ENCODE results near the gene ACADVL. TPM values are rescaled to one million over a fixed set of nuclear protein-coding genes. Genes with fewer than 3 reads are reported as not detected.

Gene ACADVL
- total and polyA plus RNA-seq, 2 of the 4 experiments (the other 2 are of a cell fraction) = 139 to 752 TPM

DNA sequence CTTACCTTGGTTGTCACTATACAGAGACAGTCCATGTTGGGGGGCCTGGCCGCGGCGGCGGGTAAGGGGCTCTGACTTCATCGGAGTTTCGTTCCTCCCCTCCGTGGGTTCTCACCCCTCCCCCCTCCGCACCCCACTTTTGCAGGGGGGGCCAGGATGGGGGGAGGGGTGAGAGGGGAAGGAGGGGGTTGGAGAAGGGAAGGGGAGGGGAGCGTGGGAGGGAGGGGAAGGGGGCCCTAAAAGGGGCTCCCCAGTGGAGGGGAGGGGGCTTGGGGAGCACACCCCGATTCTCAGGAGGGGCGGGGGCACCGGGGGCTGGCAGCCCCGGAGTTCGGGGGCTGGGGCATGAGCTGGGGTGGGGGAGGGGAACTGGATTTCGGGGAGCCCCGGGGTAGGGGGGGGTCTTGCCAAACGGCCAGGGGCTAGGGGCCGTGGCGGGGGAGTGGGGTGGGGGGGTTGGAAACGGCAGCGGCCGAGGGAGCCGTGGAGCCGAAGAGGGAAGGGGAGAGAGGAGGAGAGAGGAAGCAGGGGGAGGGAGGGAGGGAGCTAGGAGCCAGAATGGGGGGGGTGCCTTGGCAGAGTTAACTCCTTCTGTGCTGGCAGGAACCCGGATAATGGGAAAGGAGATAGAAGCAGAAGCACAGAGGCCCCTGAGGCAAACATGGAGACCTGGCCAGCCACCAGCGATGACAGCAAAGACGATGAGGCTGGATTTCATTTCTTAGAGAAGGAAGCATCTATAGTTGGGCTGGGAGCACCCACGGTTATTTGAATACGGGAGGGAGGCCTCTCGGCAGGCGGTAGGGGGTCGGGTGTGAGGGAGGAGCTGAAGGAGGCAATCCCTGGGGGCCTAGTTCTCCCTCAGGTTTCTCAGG is 2.4 kb upstream of the ACADVL start:
- Histone ChIP-seq H3K4ac (ENCODE audit: low read depth, low read length) (peak overlapping the region; percentile 93), H3K9me1 (ENCODE audit: insufficient read depth, low read length) (peaks cover 28% of the 10 kb centered on the region), H3K18ac (ENCODE audit: low read depth, low read length) (peak overlapping the region; percentile 76), H3K9me3 (ENCODE audit: control insufficient read depth, insufficient read depth, low read length) (no peaks in the 10 kb centered on the region), H2BK20ac (ENCODE audit: low read depth, low read length) (peak overlapping the region; percentile 56; the same call in 1 of the 2 replicates), H3K23ac (ENCODE audit: low read depth, low read length) (0 out of 2 replicates have a peak overlapping the region, but pooled peaks have one; percentile 73), H2AK9ac (replicated peaks; ENCODE audit: low read depth, low read length, poor library complexity) (peak overlapping the region; percentile 97), H2BK5ac (ENCODE audit: low read depth, low read length, poor library complexity, severe bottlenecking) (peak overlapping the region; percentile 87), H3K79me1 (ENCODE audit: low read depth in 1 of 2, low read length in 2 of 2) (peaks cover 12 to 80% of the 10 kb centered on the region in 2 experiments), H4K91ac (ENCODE audit: insufficient read depth, low read depth, low read length) (peak overlapping the region; percentile 91), H3K4me2 (ENCODE audit: low read depth, low read length) (peak overlapping the region; percentile 96), H3K36me3 (ENCODE audit: control insufficient read depth, insufficient read depth, low read length) (peaks cover 14% of the 10 kb centered on the region), H3K9ac (ENCODE audit: low read depth, low read length) (peak overlapping the region; percentile 86), H3K14ac (replicated peaks; ENCODE audit: low read depth, low read length) (peak overlapping the region; percentile 92), H3K56ac (ENCODE audit: extremely low read depth, insufficient read depth, low read length) (peak overlapping the region; percentile 36; the same call in 1 of the 2 replicates), H4K20me1 (ENCODE audit: insufficient read depth, low read length) (peaks cover 57% of the 10 kb centered on the region), H2BK120ac (ENCODE audit: low read depth, low read length) (peak overlapping the region; percentile 79), H3K27me3 (ENCODE audit: control insufficient read depth, insufficient read depth, low read length) (no peaks in the 10 kb centered on the region), H2AK5ac (ENCODE audit: low read depth, low read length) (peak overlapping the region; percentile 21), H3K27ac (ENCODE audit: insufficient read depth, low read length) (peak overlapping the region; percentile 88), H4K8ac (ENCODE audit: low read depth in 2 of 2, low read length in 2 of 2) (peak overlapping the region; percentile 71 to 99), H4K5ac (ENCODE audit: low read depth, low read length) (peak overlapping the region; percentile 91), H3K4me1 (ENCODE audit: control insufficient read depth, insufficient read depth, low read length) (peaks cover 28% of the 10 kb centered on the region), H2AFZ (replicated peaks; ENCODE audit: low read length, poor library complexity) (peak overlapping the region; percentile 94), H2BK15ac (ENCODE audit: low read depth, low read length) (peak overlapping the region; percentile 69; the same call in 2 of the 3 replicates), H3K4me3 (ENCODE audit: insufficient read depth, low read depth, low read length) (peak overlapping the region; percentile 58)
- ChIA-PET POLR2A (ENCODE audit: unreplicated experiment) (interaction anchor here (0.6 to 0.7 kb wide), 2 partner anchors 181 to 341 kb away, joined by 6 to 10 read pairs; partner anchors contain the start of gene SLC16A13), CTCF (no interaction called here)
- DNase-seq = peak; percentile 71
- WGBS, 2 experiments (ENCODE audit: extremely low coverage in 2 of 2, insufficient read length in 1 of 2) = 6% methylated on average over 6 of the region's 32 CpGs; no CpG with 5 or more reads in 1 of the 2 experiments
- intact Hi-C loops (cut with micrococcal nuclease) = no loop called here
- no peak for ATAC-seq (ENCODE audit: low read depth)
- BruUV-seq (replicated peaks) = no TSS peak
- TF ChIP-seq MAZ (IDR thresholded peaks at IDR 0.05; ENCODE audit: borderline replicate concordance, low read depth, low read length) (peak; percentile 86), SMC3 (IDR thresholded peaks at IDR 0.05; ENCODE audit: low read depth, low read length) (no peak)
- in situ Hi-C loops (cut with MboI; ENCODE audit: low sequenced_read_pairs) = no loop called here
- dilution Hi-C loops (cut with HindIII; ENCODE audit: low sequenced_read_pairs, unreplicated experiment) = no loop called here

All from IMR-90 (cell line).